ENCODE results near the gene MXD3.

GRCh38 chr5:177343777-177344176 is 32.1 kb upstream of the MXD3 start:
- TF ChIP-seq, protein P1, sequence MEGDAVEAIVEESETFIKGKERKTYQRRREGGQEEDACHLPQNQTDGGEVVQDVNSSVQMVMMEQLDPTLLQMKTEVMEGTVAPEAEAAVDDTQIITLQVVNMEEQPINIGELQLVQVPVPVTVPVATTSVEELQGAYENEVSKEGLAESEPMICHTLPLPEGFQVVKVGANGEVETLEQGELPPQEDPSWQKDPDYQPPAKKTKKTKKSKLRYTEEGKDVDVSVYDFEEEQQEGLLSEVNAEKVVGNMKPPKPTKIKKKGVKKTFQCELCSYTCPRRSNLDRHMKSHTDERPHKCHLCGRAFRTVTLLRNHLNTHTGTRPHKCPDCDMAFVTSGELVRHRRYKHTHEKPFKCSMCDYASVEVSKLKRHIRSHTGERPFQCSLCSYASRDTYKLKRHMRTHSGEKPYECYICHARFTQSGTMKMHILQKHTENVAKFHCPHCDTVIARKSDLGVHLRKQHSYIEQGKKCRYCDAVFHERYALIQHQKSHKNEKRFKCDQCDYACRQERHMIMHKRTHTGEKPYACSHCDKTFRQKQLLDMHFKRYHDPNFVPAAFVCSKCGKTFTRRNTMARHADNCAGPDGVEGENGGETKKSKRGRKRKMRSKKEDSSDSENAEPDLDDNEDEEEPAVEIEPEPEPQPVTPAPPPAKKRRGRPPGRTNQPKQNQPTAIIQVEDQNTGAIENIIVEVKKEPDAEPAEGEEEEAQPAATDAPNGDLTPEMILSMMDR (conservative IDR thresholded peaks at IDR 0.05; ENCODE audit: low read depth in 2 of 2), result no peak
- TF ChIP-seq EZH2 (IDR thresholded peaks at IDR 0.05; ENCODE audit: low read depth, unreplicated experiment) (no peak), POLR2AphosphoS5 (IDR thresholded peaks at IDR 0.05; ENCODE audit: low read depth) (no peak)

Measured in GM23338 (cell line).